HG02623 (cell line): Measurements from ENCODE around the gene RREB1.
"Not testable (repeated sequence)": the region's sequence is repeated elsewhere in the genome, so short reads cannot be mapped to it uniquely, and the experiment has no call there.

Source experiments
- ATAC-seq: cut with Tn5 transposase; IDR thresholded peaks from one replicate; pipeline ENCODE4 v1.9.1; 2021; ENCODE audit warnings: moderate library complexity; ENCODE audit not compliant: unreplicated experiment

Gene RREB1

DNA sequence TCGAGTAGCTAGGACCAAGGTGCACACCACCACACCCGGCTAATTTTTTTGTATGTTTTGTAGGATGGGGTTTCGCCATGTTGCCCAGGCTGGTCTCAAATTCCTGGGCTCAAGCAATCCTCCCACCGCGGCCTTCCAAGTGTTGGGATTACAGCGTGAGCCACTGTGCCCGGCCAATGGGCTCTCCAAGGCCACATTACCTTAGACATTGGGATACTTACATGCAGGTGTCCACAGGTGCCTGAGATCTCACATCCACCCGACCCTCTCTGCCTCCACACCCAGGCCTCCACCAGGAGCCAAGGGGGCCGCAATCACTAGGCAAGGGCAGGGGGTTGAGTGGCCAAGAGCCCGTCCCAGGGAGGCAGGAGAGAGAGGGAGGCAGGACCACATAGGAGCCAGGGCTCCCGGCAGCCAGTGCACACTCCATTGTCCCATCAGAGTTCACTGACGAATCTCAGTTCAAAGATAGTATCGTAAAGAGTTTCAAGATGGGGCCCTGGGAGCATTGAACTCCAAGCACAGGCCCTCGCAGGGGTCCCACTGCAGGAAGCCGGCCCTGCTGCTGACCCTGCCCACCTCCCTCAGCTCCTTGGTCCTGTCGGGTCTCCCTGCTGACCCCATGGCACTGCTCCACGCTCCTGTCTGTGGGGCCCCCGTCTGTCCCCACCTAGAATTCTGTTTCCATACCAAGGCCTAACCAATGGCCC is 149.9 kb downstream of the RREB1 start:
- ATAC-seq = no peak

GRCh38 chr6:7258231-7258763 is 150.5 kb downstream of the RREB1 start:
- ATAC-seq = no peak

GRCh38 chr6:7260291-7261031 is 152.7 kb downstream of the RREB1 start:
- ATAC-seq = no peak

- peak; percentile 72 for ATAC-seq
Observed at GRCh38 chr6:7261032-7261841, 153.5 kb downstream of the RREB1 start.

GRCh38 chr6:7261852-7262461 is 154.2 kb downstream of the RREB1 start:
- ATAC-seq = no peak

DNA sequence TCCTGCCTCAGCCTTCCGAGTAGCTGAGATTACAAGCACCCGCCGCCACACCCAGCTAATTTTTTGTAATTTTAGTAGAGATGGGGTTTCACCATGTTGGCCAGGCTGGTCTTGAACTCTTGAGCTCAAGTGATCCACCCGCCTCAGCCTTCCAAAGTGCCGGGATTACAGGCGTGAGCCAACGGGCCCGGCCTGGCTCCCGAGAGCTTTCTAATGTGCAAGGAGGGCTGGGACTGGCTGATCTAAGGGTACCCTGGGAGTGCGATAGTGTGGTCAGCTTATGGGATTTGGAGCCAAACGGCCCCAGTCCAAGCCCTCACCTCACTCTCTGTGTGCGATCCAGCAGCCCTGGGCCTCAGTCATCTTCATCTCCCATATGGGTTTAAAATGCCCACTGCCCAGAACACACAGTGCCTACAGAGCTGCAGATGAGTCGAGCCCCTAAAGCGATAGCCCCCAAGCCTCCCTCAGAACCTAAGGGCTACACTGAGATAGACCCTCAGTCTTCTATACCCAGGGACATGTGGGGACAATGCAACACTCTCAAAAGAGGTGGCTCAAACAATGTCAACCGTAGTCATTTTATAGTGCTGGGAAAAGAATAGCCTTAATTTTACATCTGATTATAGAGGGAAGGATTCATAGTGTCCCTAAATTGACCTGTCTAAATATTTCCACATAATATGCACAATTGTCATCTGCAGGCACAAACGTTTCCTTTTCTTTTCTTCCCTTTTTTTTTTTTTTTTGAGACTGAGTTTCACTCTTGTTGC is 155.2 kb downstream of the RREB1 start:
- no peak for ATAC-seq

DNA sequence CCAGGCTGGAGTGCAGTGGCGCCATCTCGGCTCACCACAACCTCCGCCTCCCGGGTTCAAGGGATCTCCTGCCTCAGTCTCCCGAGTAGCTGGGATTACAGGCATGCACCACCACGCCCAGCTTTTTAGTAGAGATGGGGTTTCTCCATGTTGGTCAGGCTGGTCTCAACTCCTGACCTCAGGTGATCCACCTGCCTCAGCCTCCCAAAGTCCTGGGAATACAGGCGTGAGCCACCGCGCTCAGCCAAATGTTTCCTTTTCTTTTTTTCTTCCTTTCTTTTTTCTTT is 155.7 kb downstream of the RREB1 start:
- not testable (repeated sequence) for ATAC-seq

DNA sequence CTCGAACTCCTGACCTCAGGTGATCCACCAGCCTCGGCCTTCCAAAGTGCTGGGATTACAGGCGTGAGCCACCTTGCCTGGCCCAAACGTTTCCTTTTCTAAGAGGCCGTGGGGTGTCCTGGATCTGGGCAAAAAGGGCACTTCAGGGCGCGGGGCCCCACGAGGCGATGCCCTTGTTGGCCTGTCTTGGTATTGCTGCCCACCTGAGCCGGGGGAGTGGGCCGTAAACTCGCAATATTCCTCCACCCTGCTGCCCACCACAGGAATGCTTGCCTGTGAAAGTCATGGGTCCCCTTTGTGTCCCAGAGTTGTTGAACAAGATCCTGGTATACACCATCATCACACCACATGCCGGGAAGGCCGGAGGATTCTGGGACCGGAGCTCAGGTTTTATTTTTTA is 156.3 kb downstream of the RREB1 start:
- no peak for ATAC-seq

DNA sequence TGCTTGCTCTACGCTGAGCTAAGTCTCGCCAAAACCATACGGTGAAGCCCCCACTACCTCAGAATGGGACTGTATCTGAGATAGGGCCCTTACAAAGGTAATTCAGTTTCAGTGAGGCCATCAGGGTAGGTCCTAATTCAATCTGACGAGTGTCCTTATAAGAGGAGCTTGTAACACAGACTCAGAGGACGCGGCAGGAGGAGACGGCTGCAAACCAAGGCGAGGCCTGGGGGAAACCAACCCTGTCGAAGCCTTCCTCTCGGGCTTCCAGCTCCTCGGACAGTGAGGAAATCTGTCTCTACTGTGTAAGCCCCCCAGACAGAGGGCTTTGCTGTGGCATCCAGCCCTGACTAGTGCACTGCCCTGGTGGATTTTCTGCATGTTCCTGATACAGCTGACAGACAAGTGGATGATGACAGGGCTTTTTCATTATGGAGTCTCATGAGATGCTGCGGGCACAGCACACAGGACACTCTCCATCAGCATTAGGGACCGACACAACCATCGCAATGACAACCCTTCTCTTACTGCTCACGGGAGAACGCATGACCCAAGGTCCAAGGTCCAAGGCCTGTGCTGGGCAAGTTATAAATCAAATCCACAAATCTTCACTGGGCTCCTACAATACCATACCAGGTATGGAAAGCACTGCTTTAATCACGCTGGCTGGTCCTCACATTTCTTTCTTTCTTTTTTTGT is 157.1 kb downstream of the RREB1 start:
- ATAC-seq = no peak

DNA sequence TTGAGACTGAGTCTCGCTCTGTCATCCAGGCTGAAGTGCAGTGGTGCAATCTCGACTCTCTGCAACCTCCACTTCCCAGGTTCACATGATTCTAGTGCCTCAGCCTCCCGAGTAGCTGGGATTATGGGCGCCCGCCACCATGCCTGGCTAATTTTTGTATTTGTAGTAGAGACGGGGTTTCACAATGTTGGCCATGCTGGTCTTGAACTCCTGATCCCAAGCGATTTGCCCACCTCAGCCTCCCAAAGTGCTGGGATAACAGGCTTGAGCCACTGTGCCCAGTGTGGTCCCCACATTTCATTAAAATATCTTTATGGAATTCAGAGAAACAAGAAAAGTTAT is 157.6 kb downstream of the RREB1 start:
- ATAC-seq = not testable (repeated sequence)

DNA sequence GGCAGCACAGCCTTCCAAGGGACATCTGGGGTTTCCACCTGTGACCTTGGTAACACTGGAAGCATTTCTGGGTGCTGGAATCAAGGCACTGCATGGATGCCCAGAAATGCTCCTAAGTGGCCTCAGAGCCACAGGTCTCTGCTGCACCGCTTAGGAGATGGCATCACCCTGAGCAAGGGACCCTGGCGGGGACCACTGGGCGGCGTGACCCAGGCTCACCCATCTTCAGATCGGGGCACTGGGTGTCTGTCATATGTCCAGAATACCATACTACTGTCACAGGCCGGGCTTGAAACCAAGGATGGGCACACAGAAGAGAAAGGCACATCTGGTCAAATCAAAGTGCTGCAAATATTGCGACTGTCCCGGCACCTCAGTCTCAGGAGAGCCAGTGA is 159.3 kb downstream of the RREB1 start:
- no peak for ATAC-seq

DNA sequence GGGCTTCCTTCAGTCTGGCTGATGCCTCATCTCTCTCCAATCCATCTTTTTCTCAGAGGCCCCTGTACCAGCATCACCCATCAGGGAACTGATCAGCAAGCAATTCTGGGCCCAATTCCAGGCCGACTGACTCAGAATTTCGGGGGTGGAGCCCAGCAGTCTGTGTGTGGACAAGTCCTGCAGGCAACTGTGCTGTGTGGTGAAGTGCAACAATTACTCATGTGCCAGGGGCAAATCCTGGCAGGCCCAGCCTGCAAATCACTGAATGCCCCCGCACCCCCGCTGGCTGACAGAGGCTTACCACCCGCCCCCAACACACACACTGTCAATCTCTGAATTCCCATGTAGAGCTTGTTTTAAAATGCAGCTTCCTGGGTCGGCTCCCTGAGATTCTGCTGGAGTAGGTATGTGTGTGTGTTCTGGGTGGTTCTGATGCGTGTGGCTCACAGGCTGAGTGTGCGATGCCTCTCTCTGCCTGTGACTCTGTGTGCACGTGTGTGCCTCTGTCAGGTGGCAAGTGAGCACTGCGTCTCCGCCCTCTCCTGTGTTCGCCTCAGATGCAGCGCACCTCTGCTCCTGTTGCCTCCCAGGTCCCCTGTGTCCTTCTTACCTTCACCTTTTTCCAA is 159.8 kb downstream of the RREB1 start:
- ATAC-seq = no peak

DNA sequence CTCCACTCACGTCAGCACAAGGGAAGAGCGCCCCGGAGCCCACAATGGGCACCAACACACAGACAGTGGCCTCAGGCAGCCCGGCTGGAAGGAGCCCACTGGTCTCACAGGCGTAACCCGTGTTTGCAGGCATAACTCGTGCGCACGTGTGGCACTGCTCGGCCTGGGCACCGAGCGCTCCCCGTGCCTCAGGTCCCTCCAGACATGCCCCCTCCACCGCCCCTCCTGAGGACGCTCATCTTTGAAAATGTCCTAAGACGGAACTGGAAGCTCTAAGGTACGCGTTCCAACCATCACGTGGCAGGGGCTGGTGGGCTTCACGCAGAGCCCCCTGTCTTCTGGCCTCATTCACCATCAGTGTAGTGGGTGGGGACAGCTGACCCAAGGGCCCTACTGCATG is 160.6 kb downstream of the RREB1 start:
- no peak for ATAC-seq

GRCh38 chr6:7268816-7269555 is 161.2 kb downstream of the RREB1 start:
- ATAC-seq = no peak

GRCh38 chr6:7269816-7270215 is 162.1 kb downstream of the RREB1 start:
- ATAC-seq = no peak

GRCh38 chr6:7270320-7271204 is 162.8 kb downstream of the RREB1 start:
- no peak for ATAC-seq

DNA sequence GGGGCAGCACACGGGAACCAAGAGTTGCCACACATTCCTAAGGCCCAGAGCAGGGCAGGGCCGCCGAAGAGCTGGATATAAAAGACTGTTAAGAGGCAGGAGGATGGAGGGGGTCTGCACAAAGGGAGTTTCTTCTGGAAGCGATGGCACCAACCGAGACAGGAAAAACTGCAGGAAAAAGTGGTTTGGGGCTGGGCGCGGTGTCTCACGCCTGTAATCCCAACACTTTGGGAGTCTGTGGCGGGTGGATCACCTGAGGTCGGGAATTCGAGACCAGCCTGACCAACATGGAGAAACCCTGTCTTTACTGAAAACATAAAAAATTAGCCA is 163.4 kb downstream of the RREB1 start:
- no peak for ATAC-seq

DNA sequence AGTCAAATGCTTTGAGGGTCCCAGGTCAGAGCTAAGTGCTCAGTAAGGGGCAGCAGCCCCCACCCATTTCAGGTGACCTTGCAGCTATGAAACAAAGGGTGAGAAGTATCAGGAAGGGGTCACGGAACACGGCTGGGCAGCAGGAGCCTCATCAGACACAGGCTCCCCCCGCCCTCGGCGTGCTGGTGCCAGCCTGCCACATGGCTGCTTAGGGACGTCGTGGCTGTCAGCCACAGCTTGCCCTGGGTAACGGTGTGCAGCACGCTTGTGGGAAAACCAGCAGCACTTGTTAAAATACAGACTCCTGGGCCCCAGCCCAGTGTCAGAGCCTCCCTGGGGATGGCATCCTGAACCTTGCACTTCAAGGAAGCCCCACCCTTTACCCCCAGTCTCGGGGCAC is 165.9 kb downstream of the RREB1 start:
- no peak for ATAC-seq
